Spleen (tissue), 11 donors: Measurements from ENCODE around the gene MRAS. TPM values are rescaled to one million over a fixed set of nuclear protein-coding genes. Genes with fewer than 3 reads are reported as not detected.
A peak's percentile ranks its signal among the peaks of the same experiment; 100 is the strongest.

Experiments
- DNase-seq: peaks from one replicate; pipeline ENCODE4 v3.0.0-alpha.2; 2020
- H3K27ac ChIP-seq, 8 donors: fragments of 200-600 bp; sonication (generic) in 7 of 8; 1 replicate in 4 of 8; 2 replicates in 4 of 8; pipeline versions ENCODE4 v1.5.0 to v1.8.0; 2016 to 2021; ENCODE audit warnings: inconsistent platforms in 4 of 8, mild to moderate bottlenecking in 4 of 8, moderate library complexity in 1 of 8
- H3K27me3 ChIP-seq, 7 donors: fragments of 200-600 bp; sonication (generic) in 6 of 7; replicated peaks in 1 of 7; 1 replicate in 4 of 7; 2 replicates in 3 of 7; pipeline versions ENCODE4 v1.5.0 to v1.8.0; 2016 to 2021; ENCODE audit warnings: inconsistent platforms in 3 of 7, mild to moderate bottlenecking in 1 of 7
- H3K36me3 ChIP-seq, 6 donors: fragments of 200-600 bp; sonication (generic) in 5 of 6; 1 replicate in 4 of 6; 2 replicates in 2 of 6; pipeline versions ENCODE4 v1.5.0 to v1.8.0; 2016 to 2021; ENCODE audit warnings: inconsistent platforms in 2 of 6
- H3K4me1 ChIP-seq, 6 donors: fragments of 200-600 bp; sonication (generic) in 5 of 6; 1 replicate in 3 of 6; 2 replicates in 3 of 6; pipeline versions ENCODE4 v1.5.0 to v1.8.0; 2016 to 2021; ENCODE audit warnings: inconsistent platforms in 3 of 6
- H3K4me3 ChIP-seq, 8 donors: fragments of 200-600 bp; sonication (generic) in 7 of 8; 1 replicate in 4 of 8; 2 replicates in 4 of 8; pipeline versions ENCODE4 v1.5.0 to v1.8.0; 2016 to 2021; ENCODE audit warnings: inconsistent platforms in 4 of 8, mild to moderate bottlenecking in 4 of 8, moderate library complexity in 2 of 8
- H3K9me3 ChIP-seq, 8 donors: fragments of 200-600 bp; sonication (generic) in 7 of 8; 1 replicate in 4 of 8; 2 replicates in 4 of 8; pipeline versions ENCODE4 v1.5.0 to v1.8.0; 2016 to 2021; ENCODE audit warnings: inconsistent platforms in 4 of 8
- POLR2A ChIP-seq, 3 donors: fragments of 450-650 bp; IDR thresholded peaks; one replicate each; pipeline ENCODE4 v1.5.1; 2017; ENCODE audit warnings: antibody characterized with exemption in 3 of 3, mild to moderate bottlenecking in 1 of 3
- POLR2AphosphoS5 ChIP-seq, 3 donors: sonication (generic); formaldehyde crosslinking; IDR thresholded peaks; one replicate each; pipeline ENCODE4 v1.5.1; 2017; ENCODE audit warnings: antibody characterized with exemption in 3 of 3
- WGBS, 5 donors: extraction: QIAGEN DNeasy Blood & Tissue Kit in 3 of 5; methylation state at CpG; one replicate each; pipeline versions ENCODE4 v1.1.5 to v1.1.7; 2013 to 2018; 5-methylcytosine and 5-hydroxymethylcytosine counted together
- intact Hi-C: fragments of 100-400 bp; cut with DNase I; formaldehyde crosslinking; loops from one replicate; pipeline ENCODE4 v1.15.0; 2023; ENCODE audit warnings: low total_unique reads
- polyA plus RNA-seq, 3 donors: library from polyadenylated mRNA; stranded (reverse); fragments of 200-250 nt; gene quantifications; one replicate each; pipeline ENCODE4 v1.2.1, GENCODE V29; 2013
- total RNA-seq, 7 donors: library from RNA; depleted of rRNA in 3 of 7; stranded (reverse); fragments of >200 nt in 3 of 7; fragmentation: NEBNext Ultra II Directional in 4 of 7; extraction: Animal tissue kit (Norgen Biotek cat#: 25700) in 4 of 7; gene quantifications; one replicate each; pipeline versions ENCODE4 v1.1.0 to v1.2.1, GENCODE V29; 2016 to 2021
- TF ChIP-seq, protein P1 (sequence below), 11 experiments: fragments of 200-600 bp in 7 of 11; fragments of 450-650 bp in 4 of 11; sonication (generic) in 4 of 11; IDR thresholded peaks in 8 of 11; conservative IDR thresholded peaks in 3 of 11; 1 replicate in 7 of 11; 2 replicates in 4 of 11; pipeline versions ENCODE4 v1.4.0 to v1.8.0; 2016 to 2021; ENCODE audit warnings: antibody characterized with exemption in 11 of 11, inconsistent platforms in 4 of 11, mild to moderate bottlenecking in 1 of 11
- donor health status: healthy with polysubstance abuse.
- donor health status: DM: no; HTN: no; CAD: no; lungs with moderate emphysema.
- donor health status: DM: no; HTN: no; CAD: no.
- donor health status: Bipolar disorder and iron deficiency.
- donor health status: healthy.
- donor health status: DM: no; HTN: no; CAD: no.
- donor health status: DM: yes; HTN: yes; CAD: no.

Gene MRAS
- total and polyA plus RNA-seq, 10 donors, result 4.1 to 36.7 (median 21.4) TPM

DNA sequence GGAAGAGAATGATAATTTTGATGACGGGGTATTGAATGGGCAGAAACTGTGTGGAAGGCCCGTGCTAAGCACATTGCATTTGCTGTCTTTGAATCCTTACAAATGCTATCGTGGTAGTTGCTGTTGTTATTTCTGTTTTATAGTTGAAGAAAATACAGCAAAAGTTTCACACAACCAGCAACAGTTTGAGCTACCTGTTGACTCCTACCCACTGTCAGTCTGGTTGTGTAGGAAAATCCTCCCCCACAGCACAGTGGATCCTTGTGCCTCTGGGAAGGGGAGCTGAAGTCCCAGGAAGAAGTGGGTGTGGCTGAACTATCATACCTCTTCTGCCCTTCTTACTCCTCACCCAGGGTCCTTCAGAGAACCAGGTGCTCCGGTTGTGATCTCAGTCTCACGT lies 29.4 kb downstream of the MRAS start:
- Histone ChIP-seq H3K4me3 (no peak overlapping the region), H3K27ac (no peak overlapping the region), H3K27me3 (peaks cover 0 to 54% (median 0%) of the 10 kb centered on the region in 7 donors), H3K36me3 (no peaks in the 10 kb centered on the region), H3K4me1 (peaks cover 0 to 23% (median 8%) of the 10 kb centered on the region in 6 donors), H3K9me3 (peaks cover 0 to 7% (median 0%) of the 10 kb centered on the region in 8 donors)
- 74 to 94% (median 88%) methylated on average over 5 of the region's 5 CpGs for WGBS, 5 donors
- DNase-seq, result no peak
- intact Hi-C loops, result no loop called here
- TF ChIP-seq, protein P1, sequence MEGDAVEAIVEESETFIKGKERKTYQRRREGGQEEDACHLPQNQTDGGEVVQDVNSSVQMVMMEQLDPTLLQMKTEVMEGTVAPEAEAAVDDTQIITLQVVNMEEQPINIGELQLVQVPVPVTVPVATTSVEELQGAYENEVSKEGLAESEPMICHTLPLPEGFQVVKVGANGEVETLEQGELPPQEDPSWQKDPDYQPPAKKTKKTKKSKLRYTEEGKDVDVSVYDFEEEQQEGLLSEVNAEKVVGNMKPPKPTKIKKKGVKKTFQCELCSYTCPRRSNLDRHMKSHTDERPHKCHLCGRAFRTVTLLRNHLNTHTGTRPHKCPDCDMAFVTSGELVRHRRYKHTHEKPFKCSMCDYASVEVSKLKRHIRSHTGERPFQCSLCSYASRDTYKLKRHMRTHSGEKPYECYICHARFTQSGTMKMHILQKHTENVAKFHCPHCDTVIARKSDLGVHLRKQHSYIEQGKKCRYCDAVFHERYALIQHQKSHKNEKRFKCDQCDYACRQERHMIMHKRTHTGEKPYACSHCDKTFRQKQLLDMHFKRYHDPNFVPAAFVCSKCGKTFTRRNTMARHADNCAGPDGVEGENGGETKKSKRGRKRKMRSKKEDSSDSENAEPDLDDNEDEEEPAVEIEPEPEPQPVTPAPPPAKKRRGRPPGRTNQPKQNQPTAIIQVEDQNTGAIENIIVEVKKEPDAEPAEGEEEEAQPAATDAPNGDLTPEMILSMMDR (IDR thresholded peaks at IDR 0.05 in 8 of 11, conservative IDR thresholded peaks at IDR 0.05 in 3 of 11), result no peak
- TF ChIP-seq POLR2A (IDR thresholded peaks at IDR 0.05), result no peak
- no peak for TF ChIP-seq POLR2AphosphoS5 (IDR thresholded peaks at IDR 0.05)

DNA sequence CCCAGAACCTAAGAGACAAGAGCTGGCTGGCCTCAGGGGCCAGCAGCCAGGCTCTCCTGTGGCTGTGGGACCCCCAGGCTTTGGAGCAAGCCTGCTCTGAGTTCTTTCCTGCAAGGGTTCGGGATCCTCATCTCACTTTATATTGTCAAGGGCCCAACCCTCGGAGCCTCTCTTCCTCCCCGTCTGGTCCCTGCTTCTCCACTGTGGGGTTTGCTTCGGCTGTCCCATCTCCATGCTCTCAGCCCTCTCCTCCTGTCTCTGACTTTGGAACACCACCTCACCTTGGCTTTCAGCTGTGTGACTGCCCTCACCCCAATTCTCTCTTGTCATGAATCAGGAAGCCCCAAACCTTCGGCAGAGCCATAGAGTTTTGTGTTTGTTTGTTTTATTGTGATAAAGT lies 30.0 kb downstream of the MRAS start:
- peak; percentile 44 for DNase-seq
- intact Hi-C loops, result no loop called here
- H3K27ac ChIP-seq, result no peak overlapping the region
- no peaks in the 10 kb centered on the region for H3K36me3 ChIP-seq
- H3K4me1 ChIP-seq, result peaks cover 0 to 23% (median 10%) of the 10 kb centered on the region in 6 donors
- H3K9me3 ChIP-seq, result peaks cover 0 to 7% (median 0%) of the 10 kb centered on the region in 8 donors
- no peak overlapping the region for H3K4me3 ChIP-seq
- no peak for TF ChIP-seq POLR2A (IDR thresholded peaks at IDR 0.05)
- TF ChIP-seq, protein P1 (IDR thresholded peaks at IDR 0.05 in 8 of 11, conservative IDR thresholded peaks at IDR 0.05 in 3 of 11), result no peak
- TF ChIP-seq POLR2AphosphoS5 (IDR thresholded peaks at IDR 0.05), result no peak
- H3K27me3 ChIP-seq, result peaks cover 0 to 54% (median 0%) of the 10 kb centered on the region in 7 donors
- WGBS, 5 donors, result 90 to 96% (median 95%) methylated on average over 5 of the region's 5 CpGs

DNA sequence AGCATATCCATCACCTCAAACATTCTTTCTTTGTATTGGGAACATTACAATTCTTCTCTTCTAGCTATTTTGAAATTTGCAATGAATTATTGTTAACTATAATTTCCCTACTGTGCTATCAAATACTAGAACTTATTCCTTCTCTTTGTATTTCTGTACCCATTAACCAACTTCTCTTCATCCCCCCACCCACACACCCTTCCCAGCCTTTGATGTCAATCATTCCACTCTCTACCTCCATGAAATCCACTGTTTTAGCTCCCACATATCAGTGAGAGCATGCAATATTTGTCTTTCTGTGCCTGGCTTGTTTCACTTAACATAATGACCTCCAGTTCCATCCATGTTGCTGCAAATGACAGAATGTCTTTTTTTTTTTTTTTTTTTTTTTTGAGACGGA lies 30.6 kb downstream of the MRAS start:
- Histone ChIP-seq H3K9me3 (peaks cover 0 to 6% (median 0%) of the 10 kb centered on the region in 8 donors), H3K27me3 (peaks cover 0 to 54% (median 0%) of the 10 kb centered on the region in 7 donors), H3K27ac (no peak overlapping the region), H3K4me1 (peaks cover 0 to 23% (median 10%) of the 10 kb centered on the region in 6 donors), H3K36me3 (no peaks in the 10 kb centered on the region), H3K4me3 (no peak overlapping the region)
- TF ChIP-seq POLR2A (IDR thresholded peaks at IDR 0.05) (no peak), POLR2AphosphoS5 (IDR thresholded peaks at IDR 0.05) (no peak)
- TF ChIP-seq, protein P1 (IDR thresholded peaks at IDR 0.05 in 8 of 11, conservative IDR thresholded peaks at IDR 0.05 in 3 of 11), result no peak
- WGBS, 5 donors, result 88 to 95% (median 93%) methylated on average over 1 of the region's 1 CpG
- intact Hi-C loops, result no loop called here
- DNase-seq, result no peak

DNA sequence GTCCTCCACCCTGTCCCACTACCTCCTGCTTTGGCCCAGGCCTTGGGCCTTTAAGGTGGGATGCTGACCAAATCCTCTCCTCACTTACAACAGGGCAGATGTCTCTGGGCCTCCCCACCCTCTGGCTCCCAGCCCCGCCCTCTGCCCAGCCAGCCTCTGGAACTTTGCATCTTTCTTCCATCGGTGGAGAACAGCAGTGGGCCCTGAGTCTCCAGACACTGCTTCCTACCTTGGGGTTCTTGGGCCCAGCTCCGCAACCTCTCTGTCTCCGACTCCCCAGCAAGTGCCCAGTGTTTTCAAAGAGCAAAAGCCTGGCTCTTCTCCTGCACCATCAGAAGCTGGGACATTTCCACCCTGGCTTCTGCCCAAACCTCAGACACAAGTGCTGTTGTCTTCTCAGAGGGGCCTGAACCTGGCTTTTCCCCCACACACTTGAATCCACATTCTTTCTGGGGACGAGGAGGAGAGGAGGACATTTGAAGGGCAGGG lies 33.1 kb downstream of the MRAS start:
- no peaks in the 10 kb centered on the region for H3K9me3 ChIP-seq
- no peaks in the 10 kb centered on the region for H3K36me3 ChIP-seq
- DNase-seq, result no peak
- peak overlapping the region in 6 of 8 donors; percentile 43 to 76 (median 64) for H3K27ac ChIP-seq
- no peak overlapping the region for H3K4me3 ChIP-seq
- no peak for TF ChIP-seq POLR2AphosphoS5 (IDR thresholded peaks at IDR 0.05)
- TF ChIP-seq, protein P1 (IDR thresholded peaks at IDR 0.05 in 8 of 11, conservative IDR thresholded peaks at IDR 0.05 in 3 of 11), result no peak
- H3K27me3 ChIP-seq, result peaks cover 0 to 47% (median 0%) of the 10 kb centered on the region in 7 donors
- H3K4me1 ChIP-seq, result peaks cover 0 to 23% (median 10%) of the 10 kb centered on the region in 6 donors
- intact Hi-C loops, result no loop called here
- 73 to 87% (median 82%) methylated on average over 2 to 5 of the region's 5 CpGs for WGBS, 5 donors
